Uterus (tissue), 4 donors: Measurements from ENCODE around the gene KRTAP10-8. TPM values are rescaled to one million over a fixed set of nuclear protein-coding genes. Genes with fewer than 3 reads are reported as not detected.

Experiments
- DNase-seq, 2 donors: peaks; one replicate each; pipeline ENCODE4 v3.0.0-alpha.2; 2019 to 2020
- H3K27ac ChIP-seq, 2 donors: fragments of 200-600 bp; sonication (generic); 1 replicate in 1 of 2; 2 replicates in 1 of 2; pipeline ENCODE4 v1.5.1; 2016 to 2018
- H3K27me3 ChIP-seq, 2 donors: fragments of 200-600 bp; sonication (generic); one replicate each; pipeline ENCODE4 v1.5.1; 2018 to 2019; ENCODE audit warnings: control low read depth in 1 of 2
- H3K36me3 ChIP-seq, 2 donors: fragments of 200-600 bp; sonication (generic); one replicate each; pipeline ENCODE4 v1.5.1; 2019; ENCODE audit warnings: control low read depth in 1 of 2
- H3K4me1 ChIP-seq, 2 donors: fragments of 200-600 bp; sonication (generic); one replicate each; pipeline ENCODE4 v1.5.1; 2018 to 2019; ENCODE audit warnings: control low read depth in 1 of 2
- H3K4me3 ChIP-seq, 2 donors: fragments of 200-600 bp; sonication (generic); 1 replicate in 1 of 2; 2 replicates in 1 of 2; pipeline ENCODE4 v1.5.1; 2018 to 2019; ENCODE audit warnings: mild to moderate bottlenecking in 1 of 2
- H3K9me3 ChIP-seq, 2 donors: fragments of 200-600 bp; sonication (generic); one replicate each; pipeline ENCODE4 v1.5.1; 2019; ENCODE audit warnings: control low read depth in 1 of 2
- POLR2A ChIP-seq, 2 donors: fragments of 450-650 bp; IDR thresholded peaks; one replicate each; pipeline ENCODE4 v1.6.1; 2016; ENCODE audit warnings: antibody characterized with exemption in 2 of 2, mild to moderate bottlenecking in 1 of 2, moderate library complexity in 1 of 2
- intact Hi-C: fragments of 100-400 bp; cut with DNase I; formaldehyde crosslinking; loops from one replicate; pipeline ENCODE4 v1.15.1; 2023; ENCODE audit warnings: low total_unique reads
- total RNA-seq, 4 donors: library from RNA; depleted of rRNA in 3 of 4; stranded (reverse); fragments of >200 nt in 3 of 4; gene quantifications; one replicate each; pipeline versions ENCODE4 v1.1.0 to v1.2.4, GENCODE V29; 2014 to 2023
- TF ChIP-seq, protein P1 (sequence below), 4 experiments: fragments of 200-600 bp in 2 of 4; fragments of 450-650 bp in 2 of 4; sonication (generic) in 2 of 4; IDR thresholded peaks; one replicate each; pipeline ENCODE4 v1.5.1; 2016 to 2019; ENCODE audit warnings: antibody characterized with exemption in 4 of 4, mild to moderate bottlenecking in 2 of 4, moderate library complexity in 1 of 4
- donor health status: DM: yes; HTN: yes; CAD: no.

Gene KRTAP10-8, protein sequence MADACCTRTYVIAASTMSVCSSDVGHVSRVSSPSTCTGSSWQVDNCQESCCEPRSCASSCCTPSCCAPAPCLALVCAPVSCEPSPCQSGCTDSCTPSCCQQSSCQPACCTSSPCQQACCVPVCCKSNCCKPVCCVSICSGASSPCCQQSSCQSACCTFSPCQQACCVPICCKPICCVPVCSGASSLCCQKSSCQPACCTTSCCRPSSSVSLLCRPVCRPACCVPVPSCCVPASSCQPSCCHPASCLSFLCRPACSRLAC
- total RNA-seq: not detected

GRCh38 chr21:44612029-44612486 is at the start of gene KRTAP10-8:
Gene KRTAP10-8, plus strand, starts transcription at chr21:44612079. Its CDS starts 22 bp downstream, at chr21:44612101.
- DNase-seq: no peak
- H3K27me3 ChIP-seq: no peaks in the 10 kb centered on the region
- TF ChIP-seq, protein P1, sequence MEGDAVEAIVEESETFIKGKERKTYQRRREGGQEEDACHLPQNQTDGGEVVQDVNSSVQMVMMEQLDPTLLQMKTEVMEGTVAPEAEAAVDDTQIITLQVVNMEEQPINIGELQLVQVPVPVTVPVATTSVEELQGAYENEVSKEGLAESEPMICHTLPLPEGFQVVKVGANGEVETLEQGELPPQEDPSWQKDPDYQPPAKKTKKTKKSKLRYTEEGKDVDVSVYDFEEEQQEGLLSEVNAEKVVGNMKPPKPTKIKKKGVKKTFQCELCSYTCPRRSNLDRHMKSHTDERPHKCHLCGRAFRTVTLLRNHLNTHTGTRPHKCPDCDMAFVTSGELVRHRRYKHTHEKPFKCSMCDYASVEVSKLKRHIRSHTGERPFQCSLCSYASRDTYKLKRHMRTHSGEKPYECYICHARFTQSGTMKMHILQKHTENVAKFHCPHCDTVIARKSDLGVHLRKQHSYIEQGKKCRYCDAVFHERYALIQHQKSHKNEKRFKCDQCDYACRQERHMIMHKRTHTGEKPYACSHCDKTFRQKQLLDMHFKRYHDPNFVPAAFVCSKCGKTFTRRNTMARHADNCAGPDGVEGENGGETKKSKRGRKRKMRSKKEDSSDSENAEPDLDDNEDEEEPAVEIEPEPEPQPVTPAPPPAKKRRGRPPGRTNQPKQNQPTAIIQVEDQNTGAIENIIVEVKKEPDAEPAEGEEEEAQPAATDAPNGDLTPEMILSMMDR (IDR thresholded peaks at IDR 0.05): no peak
- TF ChIP-seq POLR2A (IDR thresholded peaks at IDR 0.05): no peak
- intact Hi-C loops: no loop called here
- H3K36me3 ChIP-seq: no peaks in the 10 kb centered on the region
- no peaks in the 10 kb centered on the region for H3K4me1 ChIP-seq
- H3K27ac ChIP-seq: no peak within 1 kb of the TSS
- peaks cover 0 to 2% of the 10 kb centered on the region in 2 donors for H3K9me3 ChIP-seq
- no peak within 1 kb of the TSS for H3K4me3 ChIP-seq

GRCh38 chr21:44564099-44564498 is 47.8 kb upstream of the KRTAP10-8 start:
- intact Hi-C loops: no loop called here
- Histone ChIP-seq H3K36me3 (no peaks in the 10 kb centered on the region), H3K4me1 (no peaks in the 10 kb centered on the region), H3K27ac (no peak overlapping the region), H3K9me3 (peaks cover 0 to 3% of the 10 kb centered on the region in 2 donors), H3K4me3 (no peak overlapping the region), H3K27me3 (no peaks in the 10 kb centered on the region)
- no peak for DNase-seq
- TF ChIP-seq, protein P1 (IDR thresholded peaks at IDR 0.05): no peak
- TF ChIP-seq POLR2A (IDR thresholded peaks at IDR 0.05): no peak

DNA sequence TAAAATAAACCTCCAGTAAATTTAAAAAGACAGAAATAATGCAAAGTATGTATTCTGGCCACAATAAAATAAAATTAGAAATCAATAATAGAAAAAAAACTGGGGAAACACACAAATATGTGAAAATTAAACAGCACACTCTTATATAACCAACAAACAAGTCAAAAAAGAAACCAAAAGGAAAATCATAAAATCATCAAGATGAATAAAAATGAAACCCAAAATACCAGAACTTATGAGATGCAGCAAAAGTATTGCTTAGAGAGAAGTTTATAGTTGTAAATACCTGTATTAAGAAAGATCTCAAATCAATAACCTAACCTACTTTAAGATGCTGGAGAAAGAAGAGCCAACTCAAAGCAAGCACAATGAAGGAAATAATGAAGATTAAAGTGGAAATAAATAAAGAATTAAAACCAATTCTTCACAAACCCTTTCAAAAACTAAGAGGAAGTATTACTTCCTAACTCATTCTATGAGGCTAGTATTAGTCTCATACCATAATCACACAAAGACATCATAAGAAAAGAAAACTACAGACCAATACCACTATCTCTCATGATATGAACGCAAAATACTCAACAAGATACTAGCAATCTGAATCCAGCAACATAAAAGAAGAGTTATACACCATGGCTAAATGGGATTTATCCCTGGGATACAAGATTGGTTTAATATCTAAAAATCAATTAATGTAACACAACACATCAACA is 46.8 kb upstream of the KRTAP10-8 start:
- H3K9me3 ChIP-seq: peaks cover 0 to 3% of the 10 kb centered on the region in 2 donors
- no peak for DNase-seq
- H3K27me3 ChIP-seq: no peaks in the 10 kb centered on the region
- no peaks in the 10 kb centered on the region for H3K4me1 ChIP-seq
- no peak overlapping the region for H3K27ac ChIP-seq
- intact Hi-C loops: no loop called here
- no peak overlapping the region for H3K4me3 ChIP-seq
- no peak for TF ChIP-seq POLR2A (IDR thresholded peaks at IDR 0.05)
- TF ChIP-seq, protein P1 (IDR thresholded peaks at IDR 0.05): no peak
- H3K36me3 ChIP-seq: no peaks in the 10 kb centered on the region

DNA sequence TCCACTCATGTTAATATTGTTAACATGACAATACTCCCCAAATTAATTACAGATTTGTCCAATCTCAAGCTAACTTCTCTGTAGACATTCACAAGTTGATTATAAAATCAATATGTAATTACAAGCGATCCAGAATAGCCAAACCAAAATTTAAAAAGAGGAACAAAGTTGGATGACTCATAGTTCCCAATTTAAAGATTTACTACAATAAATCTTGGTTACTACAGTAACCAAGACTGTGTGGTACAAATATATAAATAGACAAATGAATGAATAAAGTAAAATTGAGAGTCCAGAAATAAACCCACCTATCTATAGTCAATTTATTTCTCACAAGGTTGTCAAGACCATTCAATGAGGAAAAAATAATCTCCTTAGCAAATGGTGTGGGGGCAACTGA is 45.5 kb upstream of the KRTAP10-8 start:
- Histone ChIP-seq H3K36me3 (no peaks in the 10 kb centered on the region), H3K4me1 (no peaks in the 10 kb centered on the region), H3K4me3 (no peak overlapping the region), H3K27me3 (no peaks in the 10 kb centered on the region), H3K9me3 (peaks cover 0 to 3% of the 10 kb centered on the region in 2 donors), H3K27ac (no peak overlapping the region)
- intact Hi-C loops: no loop called here
- DNase-seq: no peak
- TF ChIP-seq, protein P1 (IDR thresholded peaks at IDR 0.05): no peak
- no peak for TF ChIP-seq POLR2A (IDR thresholded peaks at IDR 0.05)
